NCI-H146 (cell line): ENCODE data around the gene STK32C.
A peak's percentile ranks its signal among the peaks of the same experiment; 100 is the strongest.
"Not testable (repeated sequence)": the region's sequence is repeated elsewhere in the genome, so short reads cannot be mapped to it uniquely, and the experiment has no call there.

Source experiments
- DNase-seq: peaks from one replicate; lab custom pipeline; 2025; lab: John Stamatoyannopoulos, UW

The STK32C gene

GRCh38 chr10:132317477-132317876, 9.7 kb upstream of the STK32C start:
- DNase-seq: not testable (repeated sequence)

- DNase-seq: no peak
Observed at GRCh38 chr10:132316133-132316532, 8.4 kb upstream of the STK32C start.

GRCh38 chr10:132314881-132315280, 7.1 kb upstream of the STK32C start:
- DNase-seq: not testable (repeated sequence)

GRCh38 chr10:132314336-132314735, 6.6 kb upstream of the STK32C start:
- DNase-seq: no peak

- DNase-seq: no peak
Observed at GRCh38 chr10:132313865-132314264, 6.1 kb upstream of the STK32C start.

- no peak for DNase-seq
Observed at GRCh38 chr10:132313305-132313704, 5.6 kb upstream of the STK32C start.

- DNase-seq: peak; percentile 69
Observed at GRCh38 chr10:132311338-132311939, 3.7 kb upstream of the STK32C start.

- DNase-seq: no peak
Observed at GRCh38 chr10:132310701-132311337, 3.1 kb upstream of the STK32C start.

- DNase-seq: no peak
Observed at GRCh38 chr10:132309879-132310591, 2.3 kb upstream of the STK32C start.

GRCh38 chr10:132309471-132309865, 1.7 kb upstream of the STK32C start:
- no peak for DNase-seq

- DNase-seq: no peak
Observed at GRCh38 chr10:132308587-132309470, 1.1 kb upstream of the STK32C start.

- DNase-seq: peak; percentile 93
Observed at GRCh38 chr10:132306864-132307751, 642 bp downstream of the STK32C start.

- DNase-seq: no peak
Observed at GRCh38 chr10:132306343-132306685, 1.4 kb downstream of the STK32C start.

GRCh38 chr10:132305654-132306342, 2.0 kb downstream of the STK32C start:
- DNase-seq: no peak

- DNase-seq: no peak
Observed at GRCh38 chr10:132304756-132305509, 2.8 kb downstream of the STK32C start.

GRCh38 chr10:132303361-132304115, 4.2 kb downstream of the STK32C start:
- no peak for DNase-seq

- no peak for DNase-seq
Observed at GRCh38 chr10:132302421-132303310, 5.1 kb downstream of the STK32C start.
